Liver (tissue), 3 donors: ENCODE measurements around the gene NDFIP1.

Experiments used
- EGR1 ChIP-seq, 2 donors: IDR thresholded peaks; 2 replicates each; pipeline ENCODE4 v1.6.1; 2016 to 2018; ENCODE audit warnings: antibody characterized with exemption in 2 of 2, low read depth in 2 of 2
- GABPA ChIP-seq, 2 donors: IDR thresholded peaks in 1 of 2; conservative IDR thresholded peaks in 1 of 2; 2 replicates each; pipeline ENCODE4 v1.6.1; 2016; ENCODE audit warnings: antibody characterized with exemption in 2 of 2, mild to moderate bottlenecking in 1 of 2, moderate library complexity in 1 of 2
- JUND ChIP-seq, 2 donors: IDR thresholded peaks; 2 replicates each; pipeline ENCODE4 v1.6.1; 2016; ENCODE audit warnings: antibody characterized with exemption in 2 of 2
- RAD21 ChIP-seq, 2 donors: IDR thresholded peaks; 2 replicates each; pipeline ENCODE4 v1.6.1; 2016; ENCODE audit warnings: antibody characterized with exemption in 2 of 2, mild to moderate bottlenecking in 2 of 2
- SP1 ChIP-seq: IDR thresholded peaks from 2 replicates; pipeline ENCODE4 v1.6.1; 2018; ENCODE audit warnings: antibody characterized with exemption, mild to moderate bottlenecking
- TAF1 ChIP-seq: conservative IDR thresholded peaks from 2 replicates; pipeline ENCODE4 v1.6.1; 2016; ENCODE audit warnings: antibody characterized with exemption, mild to moderate bottlenecking
- YY1 ChIP-seq: IDR thresholded peaks from 2 replicates; pipeline ENCODE4 v1.6.1; 2016; ENCODE audit warnings: antibody characterized with exemption, mild to moderate bottlenecking
- ZBTB33 ChIP-seq: IDR thresholded peaks from 2 replicates; pipeline ENCODE4 v1.6.1; 2016; ENCODE audit warnings: antibody characterized with exemption
- TF ChIP-seq, protein P1 (sequence below): fragments of 150-350 bp; IDR thresholded peaks from 2 replicates; pipeline ENCODE4 v1.5.1; 2017; ENCODE audit warnings: improper control_type of control experiment, low read depth, low read length; ENCODE audit not compliant: missing input control
- TF ChIP-seq, protein P2 (sequence below): IDR thresholded peaks from 2 replicates; pipeline ENCODE4 v1.6.1; 2016; ENCODE audit warnings: antibody characterized with exemption, mild to moderate bottlenecking
- TF ChIP-seq, protein P3 (sequence below): IDR thresholded peaks from 2 replicates; pipeline ENCODE4 v1.6.1; 2016; ENCODE audit warnings: antibody characterized with exemption
- donor health status: healthy.
- donor health status: healthy.

DNA sequence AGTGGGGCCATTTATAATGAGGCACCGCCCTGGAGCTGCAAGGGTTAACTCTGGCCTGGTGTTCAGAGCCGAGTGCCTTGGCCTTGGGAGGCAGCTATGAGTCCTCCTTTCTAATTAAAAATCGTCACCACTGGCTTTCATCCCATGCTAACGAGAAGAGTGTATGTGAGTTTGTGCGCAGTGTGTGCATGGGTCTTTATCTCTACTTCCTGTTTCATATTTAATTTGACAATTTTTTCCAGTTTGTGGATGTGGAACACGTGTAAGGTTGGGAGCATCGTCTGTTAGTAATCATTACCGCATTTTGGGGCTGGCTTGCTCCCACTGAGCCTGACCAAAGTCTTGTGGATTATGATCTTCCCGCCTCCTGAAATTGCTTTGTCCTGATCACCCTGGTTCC, 76.4 kb downstream of the NDFIP1 start:
- TF ChIP-seq, protein P1, sequence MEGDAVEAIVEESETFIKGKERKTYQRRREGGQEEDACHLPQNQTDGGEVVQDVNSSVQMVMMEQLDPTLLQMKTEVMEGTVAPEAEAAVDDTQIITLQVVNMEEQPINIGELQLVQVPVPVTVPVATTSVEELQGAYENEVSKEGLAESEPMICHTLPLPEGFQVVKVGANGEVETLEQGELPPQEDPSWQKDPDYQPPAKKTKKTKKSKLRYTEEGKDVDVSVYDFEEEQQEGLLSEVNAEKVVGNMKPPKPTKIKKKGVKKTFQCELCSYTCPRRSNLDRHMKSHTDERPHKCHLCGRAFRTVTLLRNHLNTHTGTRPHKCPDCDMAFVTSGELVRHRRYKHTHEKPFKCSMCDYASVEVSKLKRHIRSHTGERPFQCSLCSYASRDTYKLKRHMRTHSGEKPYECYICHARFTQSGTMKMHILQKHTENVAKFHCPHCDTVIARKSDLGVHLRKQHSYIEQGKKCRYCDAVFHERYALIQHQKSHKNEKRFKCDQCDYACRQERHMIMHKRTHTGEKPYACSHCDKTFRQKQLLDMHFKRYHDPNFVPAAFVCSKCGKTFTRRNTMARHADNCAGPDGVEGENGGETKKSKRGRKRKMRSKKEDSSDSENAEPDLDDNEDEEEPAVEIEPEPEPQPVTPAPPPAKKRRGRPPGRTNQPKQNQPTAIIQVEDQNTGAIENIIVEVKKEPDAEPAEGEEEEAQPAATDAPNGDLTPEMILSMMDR: no peak
- TF ChIP-seq, protein P2, sequence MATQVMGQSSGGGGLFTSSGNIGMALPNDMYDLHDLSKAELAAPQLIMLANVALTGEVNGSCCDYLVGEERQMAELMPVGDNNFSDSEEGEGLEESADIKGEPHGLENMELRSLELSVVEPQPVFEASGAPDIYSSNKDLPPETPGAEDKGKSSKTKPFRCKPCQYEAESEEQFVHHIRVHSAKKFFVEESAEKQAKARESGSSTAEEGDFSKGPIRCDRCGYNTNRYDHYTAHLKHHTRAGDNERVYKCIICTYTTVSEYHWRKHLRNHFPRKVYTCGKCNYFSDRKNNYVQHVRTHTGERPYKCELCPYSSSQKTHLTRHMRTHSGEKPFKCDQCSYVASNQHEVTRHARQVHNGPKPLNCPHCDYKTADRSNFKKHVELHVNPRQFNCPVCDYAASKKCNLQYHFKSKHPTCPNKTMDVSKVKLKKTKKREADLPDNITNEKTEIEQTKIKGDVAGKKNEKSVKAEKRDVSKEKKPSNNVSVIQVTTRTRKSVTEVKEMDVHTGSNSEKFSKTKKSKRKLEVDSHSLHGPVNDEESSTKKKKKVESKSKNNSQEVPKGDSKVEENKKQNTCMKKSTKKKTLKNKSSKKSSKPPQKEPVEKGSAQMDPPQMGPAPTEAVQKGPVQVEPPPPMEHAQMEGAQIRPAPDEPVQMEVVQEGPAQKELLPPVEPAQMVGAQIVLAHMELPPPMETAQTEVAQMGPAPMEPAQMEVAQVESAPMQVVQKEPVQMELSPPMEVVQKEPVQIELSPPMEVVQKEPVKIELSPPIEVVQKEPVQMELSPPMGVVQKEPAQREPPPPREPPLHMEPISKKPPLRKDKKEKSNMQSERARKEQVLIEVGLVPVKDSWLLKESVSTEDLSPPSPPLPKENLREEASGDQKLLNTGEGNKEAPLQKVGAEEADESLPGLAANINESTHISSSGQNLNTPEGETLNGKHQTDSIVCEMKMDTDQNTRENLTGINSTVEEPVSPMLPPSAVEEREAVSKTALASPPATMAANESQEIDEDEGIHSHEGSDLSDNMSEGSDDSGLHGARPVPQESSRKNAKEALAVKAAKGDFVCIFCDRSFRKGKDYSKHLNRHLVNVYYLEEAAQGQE: no peak
- no peak for TF ChIP-seq GABPA (IDR thresholded peaks at IDR 0.05 in 1 of 2, conservative IDR thresholded peaks at IDR 0.05 in 1 of 2)
- no peak for TF ChIP-seq JUND (IDR thresholded peaks at IDR 0.05)
- no peak for TF ChIP-seq TAF1
- no peak for TF ChIP-seq EGR1 (IDR thresholded peaks at IDR 0.05; ENCODE audit: low read depth in 2 of 2)
- no peak for TF ChIP-seq RAD21 (IDR thresholded peaks at IDR 0.05)
- TF ChIP-seq, protein P3, sequence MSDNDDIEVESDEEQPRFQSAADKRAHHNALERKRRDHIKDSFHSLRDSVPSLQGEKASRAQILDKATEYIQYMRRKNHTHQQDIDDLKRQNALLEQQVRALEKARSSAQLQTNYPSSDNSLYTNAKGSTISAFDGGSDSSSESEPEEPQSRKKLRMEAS: no peak
- TF ChIP-seq ZBTB33: no peak
- no peak for TF ChIP-seq SP1
- TF ChIP-seq YY1: no peak
